NT2/D1 (cell line): Measurements from ENCODE around the gene CCDC126.
"Not testable (repeated sequence)": the region's sequence is repeated elsewhere in the genome, so short reads cannot be mapped to it uniquely, and the experiment has no call there.

Experiments
- DNase-seq: peaks from one replicate; pipeline ENCODE4 v3.0.0-alpha.2; 2011; ENCODE audit warnings: low read depth, low spot score
- H3K27me3 ChIP-seq: 2 replicates; pipeline ENCODE4 v1.6.0; 2011; ENCODE audit warnings: mild to moderate bottlenecking; ENCODE audit not compliant: insufficient read length, insufficient read depth
- H3K36me3 ChIP-seq: 2 replicates; pipeline ENCODE4 v1.6.1; 2011; ENCODE audit warnings: mild to moderate bottlenecking, low read length, mixed read lengths; ENCODE audit not compliant: insufficient read depth, insufficient read length
- H3K4me1 ChIP-seq: 2 replicates; pipeline ENCODE4 v1.5.1; 2011; ENCODE audit not compliant: insufficient read depth, insufficient read length
- H3K4me3 ChIP-seq: 2 replicates; pipeline ENCODE4 v1.5.1; 2011; ENCODE audit warnings: low read depth; ENCODE audit not compliant: insufficient read length
- H3K9ac ChIP-seq: 2 replicates; pipeline ENCODE4 v1.6.0; 2011; ENCODE audit warnings: low read depth; ENCODE audit not compliant: insufficient read length
- H3K9me3 ChIP-seq: 2 replicates; pipeline ENCODE4 v1.5.1; 2011; ENCODE audit warnings: mild to moderate bottlenecking, low read length; ENCODE audit not compliant: insufficient read depth
- SUZ12 ChIP-seq: IDR thresholded peaks from 2 replicates; pipeline ENCODE4 v1.6.1; 2011; ENCODE audit not compliant: insufficient read length, insufficient read depth; ENCODE audit errors: extremely low read depth
- YY1 ChIP-seq: IDR thresholded peaks from 2 replicates; pipeline ENCODE4 v1.6.1; 2011; ENCODE audit not compliant: insufficient read length, insufficient read depth
- ZNF274 ChIP-seq: IDR thresholded peaks from 2 replicates; pipeline ENCODE4 v1.6.1; 2011; ENCODE audit warnings: mild to moderate bottlenecking, low read depth, low read length

Gene CCDC126, protein sequence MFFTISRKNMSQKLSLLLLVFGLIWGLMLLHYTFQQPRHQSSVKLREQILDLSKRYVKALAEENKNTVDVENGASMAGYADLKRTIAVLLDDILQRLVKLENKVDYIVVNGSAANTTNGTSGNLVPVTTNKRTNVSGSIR

DNA sequence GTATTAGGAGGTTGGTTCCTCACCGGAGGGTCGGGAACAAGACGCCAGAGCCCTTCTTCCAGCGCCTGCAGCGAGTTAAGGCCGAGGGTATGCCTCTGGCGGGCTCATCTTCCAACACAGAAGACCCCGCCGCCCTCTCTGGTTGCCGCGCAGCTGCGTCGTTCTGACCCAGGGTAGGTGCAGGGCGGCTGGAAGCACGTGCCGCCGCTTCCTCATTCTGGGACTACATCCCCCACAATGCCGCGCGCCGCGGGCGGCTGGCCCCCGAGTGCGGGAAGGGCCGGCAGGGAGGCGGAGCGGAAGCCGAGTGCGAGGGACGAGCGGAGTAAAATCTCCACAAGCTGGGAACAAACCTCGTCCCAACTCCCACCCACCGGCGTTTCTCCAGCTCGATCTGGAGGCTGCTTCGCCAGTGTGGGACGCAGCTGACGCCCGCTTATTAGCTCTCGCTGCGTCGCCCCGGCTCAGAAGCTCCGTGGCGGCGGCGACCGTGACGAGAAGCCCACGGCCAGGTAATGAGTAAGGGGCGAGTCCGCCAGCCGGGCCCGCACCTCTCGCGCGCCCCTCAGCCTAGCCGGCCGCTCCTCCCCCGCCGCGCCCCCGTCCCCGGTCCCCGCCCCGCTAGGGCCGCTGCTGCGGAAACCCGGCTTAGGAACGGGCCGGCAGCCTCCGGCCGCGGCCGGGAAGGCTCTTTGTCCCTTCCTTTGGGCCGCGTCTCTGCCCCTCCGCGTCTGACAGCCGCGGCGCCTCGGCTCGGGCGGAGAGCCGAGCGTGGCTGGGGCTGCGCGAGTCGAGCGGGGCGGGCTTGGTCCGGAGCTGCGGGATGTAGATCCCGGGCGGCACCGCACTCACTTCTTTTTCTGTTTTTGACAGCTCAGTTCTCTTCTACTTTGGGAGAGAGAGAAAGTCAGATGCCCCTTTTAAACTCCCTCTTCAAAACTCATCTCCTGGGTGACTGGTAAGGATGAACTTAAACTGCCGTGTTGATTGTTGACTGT is at the start of gene CCDC126:
Gene CCDC126, plus strand, starts transcription at position 289 of the 998 bp plus-strand sequence. CDS start 13,934 bp downstream, outside the sequence.
- H3K36me3 ChIP-seq: no peaks in the 10 kb centered on the region
- peaks cover 13% of the 10 kb centered on the region for H3K27me3 ChIP-seq
- H3K4me1 ChIP-seq: no peaks in the 10 kb centered on the region
- H3K9ac ChIP-seq: peak within 1 kb of the TSS; percentile 91
- TF ChIP-seq YY1: no peak
- TF ChIP-seq SUZ12: no peak
- TF ChIP-seq ZNF274: no peak
- H3K9me3 ChIP-seq: 0 out of 2 replicates have a peak, but pooled peaks cover 5% of the 10 kb centered on the region
- peak; percentile 93 for DNase-seq
- H3K4me3 ChIP-seq: peak within 1 kb of the TSS; percentile 83

DNA sequence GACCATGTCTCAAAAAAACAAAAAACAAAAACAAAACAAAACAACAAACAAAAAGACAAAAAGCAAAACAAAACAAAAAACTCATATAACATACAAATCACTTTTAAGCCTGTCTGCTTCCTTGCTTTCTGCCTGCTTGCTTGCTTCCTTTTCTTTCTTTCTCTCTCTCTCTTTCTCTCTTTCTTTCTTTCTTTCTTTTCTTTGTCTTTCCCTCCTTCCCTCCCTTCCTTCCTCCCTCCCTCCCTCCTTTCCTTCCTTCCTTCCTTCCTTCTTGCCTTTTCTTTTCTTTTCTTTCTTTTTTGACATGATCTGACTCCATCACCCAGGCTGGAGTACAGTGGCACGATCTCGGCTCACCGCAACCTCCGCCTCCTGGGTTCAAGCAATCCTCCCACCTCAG is 49.5 kb upstream of the CCDC126 start:
- peaks cover 5% of the 10 kb centered on the region; the same call in 1 of the 2 replicates for H3K9me3 ChIP-seq
- H3K4me1 ChIP-seq: no peaks in the 10 kb centered on the region
- no peak overlapping the region for H3K4me3 ChIP-seq
- H3K36me3 ChIP-seq: no peaks in the 10 kb centered on the region
- no peaks in the 10 kb centered on the region for H3K27me3 ChIP-seq
- no peak for DNase-seq
- no peak for TF ChIP-seq YY1
- TF ChIP-seq SUZ12: no peak
- TF ChIP-seq ZNF274: no peak
- H3K9ac ChIP-seq: no peak overlapping the region

DNA sequence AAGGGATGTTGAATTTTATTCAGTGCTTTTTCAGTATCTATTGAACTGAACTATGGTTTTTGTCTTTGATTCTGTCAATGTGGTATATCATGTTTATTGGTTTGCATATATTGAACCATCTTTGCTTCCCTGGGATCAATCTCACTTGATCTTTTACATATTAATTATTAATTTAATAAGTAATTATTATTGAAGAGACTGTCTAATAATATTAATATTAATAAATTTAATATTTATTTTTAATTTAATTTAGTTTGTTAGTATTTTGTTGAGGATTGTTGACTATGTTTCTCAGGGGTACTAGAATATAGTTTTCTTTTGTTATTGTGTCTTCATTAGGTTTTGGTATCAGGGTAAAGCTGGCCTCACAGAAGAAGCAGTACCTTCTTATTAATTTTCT is 38.9 kb upstream of the CCDC126 start:
- no peak for DNase-seq
- no peaks in the 10 kb centered on the region for H3K36me3 ChIP-seq
- no peak overlapping the region for H3K4me3 ChIP-seq
- H3K9ac ChIP-seq: no peak overlapping the region
- H3K27me3 ChIP-seq: no peaks in the 10 kb centered on the region
- no peaks in the 10 kb centered on the region for H3K9me3 ChIP-seq
- TF ChIP-seq ZNF274 (no peak), YY1 (no peak), SUZ12 (no peak)
- no peaks in the 10 kb centered on the region for H3K4me1 ChIP-seq

DNA sequence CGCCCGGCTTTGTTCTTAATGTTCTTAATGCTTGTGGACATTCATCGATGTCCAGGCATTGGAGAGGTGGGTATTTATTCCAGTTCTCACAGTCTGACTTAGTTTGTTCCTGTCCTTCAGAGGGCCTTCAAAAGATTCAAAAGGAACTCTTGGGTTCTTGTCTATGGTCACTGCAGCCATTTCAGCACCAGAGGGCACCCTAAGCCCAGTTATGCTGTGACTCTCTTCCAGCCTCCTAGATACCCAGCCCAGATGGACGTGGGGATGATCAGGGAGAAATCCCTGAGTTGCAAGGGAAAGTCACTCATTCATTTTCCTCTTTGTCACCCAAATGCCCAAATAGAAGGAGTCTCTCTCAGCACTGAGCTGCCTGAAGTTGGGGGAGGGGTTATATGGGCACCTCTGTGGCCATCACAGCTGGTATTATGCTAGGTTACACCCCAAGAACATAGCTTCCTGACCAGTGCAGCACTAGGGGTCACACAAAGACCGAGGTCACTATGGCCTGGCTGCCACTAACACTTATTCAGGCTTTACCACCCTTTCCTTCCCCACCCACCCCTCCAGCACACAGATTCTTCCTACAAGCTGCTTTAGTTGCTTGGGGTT is 26.5 kb upstream of the CCDC126 start:
- no peak overlapping the region for H3K4me3 ChIP-seq
- TF ChIP-seq SUZ12 (no peak), YY1 (no peak)
- peaks cover 2% of the 10 kb centered on the region for H3K4me1 ChIP-seq
- H3K9ac ChIP-seq: no peak overlapping the region
- H3K36me3 ChIP-seq: no peaks in the 10 kb centered on the region
- H3K27me3 ChIP-seq: no peaks in the 10 kb centered on the region
- DNase-seq: peak; percentile 92
- H3K9me3 ChIP-seq: no peaks in the 10 kb centered on the region

DNA sequence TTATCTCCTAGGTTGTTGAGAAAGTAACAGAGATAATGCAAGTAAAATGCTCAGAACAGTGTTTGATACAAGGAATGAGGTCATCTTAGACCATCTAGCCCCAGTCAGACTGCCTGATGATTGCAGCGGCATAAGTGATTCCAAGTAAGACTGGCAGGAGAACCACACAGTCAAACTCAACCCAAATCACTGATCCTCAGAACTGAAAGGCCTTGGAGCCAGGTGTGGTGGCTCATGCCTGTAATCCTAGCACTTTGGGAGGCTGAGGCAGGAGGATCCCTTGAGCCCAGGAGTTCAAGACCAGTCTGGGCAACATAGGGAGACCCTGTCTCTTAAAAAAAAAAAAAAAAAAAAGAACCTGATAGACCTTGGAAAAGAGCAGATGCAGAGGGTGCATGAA is 15.2 kb upstream of the CCDC126 start:
- H3K4me1 ChIP-seq, H3K4me3 ChIP-seq, H3K9ac ChIP-seq, DNase-seq, H3K9me3 ChIP-seq, H3K36me3 ChIP-seq, H3K27me3 ChIP-seq: not testable (repeated sequence)

DNA sequence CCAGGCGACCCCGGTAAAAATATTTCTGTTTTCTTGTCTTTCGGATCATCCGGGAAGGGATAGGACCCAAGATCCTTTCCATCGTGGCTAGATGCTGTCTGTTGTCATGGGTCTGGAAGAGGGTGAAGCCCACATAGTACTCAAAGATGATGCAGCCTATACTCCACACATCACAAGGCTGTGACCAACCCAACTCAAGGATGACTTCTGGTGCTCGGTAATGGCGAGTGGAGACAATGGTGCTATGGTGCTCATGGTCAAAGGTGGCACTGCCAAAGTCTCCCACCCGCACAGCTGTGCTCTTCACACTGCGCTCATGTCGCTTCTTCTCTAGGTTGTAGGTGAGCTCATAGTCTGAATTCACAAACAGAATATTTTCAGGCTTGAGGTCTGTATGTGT is 11.9 kb upstream of the CCDC126 start:
- not testable (repeated sequence) for H3K27me3 ChIP-seq, DNase-seq, H3K4me1 ChIP-seq, H3K36me3 ChIP-seq, H3K9me3 ChIP-seq, H3K4me3 ChIP-seq, H3K9ac ChIP-seq

DNA sequence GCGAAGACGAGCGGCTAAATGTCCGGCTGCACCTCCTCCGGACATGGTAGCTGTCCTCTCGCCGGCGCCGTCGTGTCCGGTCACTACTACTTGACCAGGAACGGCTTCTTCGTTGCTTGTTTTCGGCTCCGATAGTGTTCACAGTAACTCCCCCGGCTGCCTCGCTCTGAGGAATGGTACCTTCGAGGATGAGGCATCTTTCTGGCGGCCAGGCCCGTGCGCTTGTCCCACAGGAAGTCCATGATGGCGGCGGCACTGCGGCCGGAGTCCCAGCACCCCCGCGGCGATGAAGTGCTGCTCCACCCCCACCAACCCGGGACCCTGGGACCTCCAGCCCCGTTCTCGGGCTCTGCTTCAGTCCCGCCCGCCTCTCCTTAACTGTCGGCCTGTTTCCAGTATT is 11.0 kb upstream of the CCDC126 start:
- no peak overlapping the region for H3K4me3 ChIP-seq
- no peak overlapping the region for H3K9ac ChIP-seq
- H3K9me3 ChIP-seq: no peaks in the 10 kb centered on the region
- TF ChIP-seq SUZ12: no peak
- TF ChIP-seq YY1: no peak
- TF ChIP-seq ZNF274: no peak
- H3K27me3 ChIP-seq: no peaks in the 10 kb centered on the region
- H3K36me3 ChIP-seq: no peaks in the 10 kb centered on the region
- DNase-seq: no peak
- no peaks in the 10 kb centered on the region for H3K4me1 ChIP-seq
